IPS DF 4.7 (cell line): Measurements from ENCODE around the gene MAPKAPK3.

Experiments used
- DNase-seq: peaks from one replicate; pipeline ENCODE4 v3.0.0-alpha.2; 2013; ENCODE audit warnings: low spot score; ENCODE audit errors: extremely low read depth

The MAPKAPK3 gene

GRCh38 chr3:50626401-50626800 lies 9.4 kb downstream of the MAPKAPK3 start:
- DNase-seq: no peak

- DNase-seq: no peak
Measured at GRCh38 chr3:50627407-50628051, 10.6 kb downstream of the MAPKAPK3 start.

GRCh38 chr3:50628601-50629000 lies 11.7 kb downstream of the MAPKAPK3 start:
- no peak for DNase-seq

GRCh38 chr3:50630394-50630793 lies 13.4 kb downstream of the MAPKAPK3 start:
- no peak for DNase-seq

- no peak for DNase-seq
Measured at GRCh38 chr3:50630877-50631276, 13.9 kb downstream of the MAPKAPK3 start.

GRCh38 chr3:50632450-50632849 lies 15.5 kb downstream of the MAPKAPK3 start:
- DNase-seq: no peak

GRCh38 chr3:50633230-50633790 lies 16.4 kb downstream of the MAPKAPK3 start:
- no peak for DNase-seq

GRCh38 chr3:50635066-50635465 lies 18.1 kb downstream of the MAPKAPK3 start:
- DNase-seq: no peak

- DNase-seq: no peak
Measured at GRCh38 chr3:50637011-50637410, 20.1 kb downstream of the MAPKAPK3 start.

GRCh38 chr3:50637945-50638344 lies 21.0 kb downstream of the MAPKAPK3 start:
- no peak for DNase-seq

- DNase-seq: no peak
Measured at GRCh38 chr3:50639055-50639494, 22.1 kb downstream of the MAPKAPK3 start.

GRCh38 chr3:50642382-50642781 lies 25.4 kb downstream of the MAPKAPK3 start:
- no peak for DNase-seq

GRCh38 chr3:50644561-50644960 lies 27.6 kb downstream of the MAPKAPK3 start:
- no peak for DNase-seq

GRCh38 chr3:50645378-50645777 lies 28.4 kb downstream of the MAPKAPK3 start:
- DNase-seq: no peak

- no peak for DNase-seq
Measured at GRCh38 chr3:50648313-50648712, 31.4 kb downstream of the MAPKAPK3 start.

GRCh38 chr3:50648944-50649343 lies 32.0 kb downstream of the MAPKAPK3 start:
- no peak for DNase-seq

GRCh38 chr3:50649451-50649931 lies 32.5 kb downstream of the MAPKAPK3 start:
- no peak for DNase-seq

- no peak for DNase-seq
Measured at GRCh38 chr3:50650018-50650417, 33.1 kb downstream of the MAPKAPK3 start.

GRCh38 chr3:50651445-50651844 lies 34.5 kb downstream of the MAPKAPK3 start:
- DNase-seq: no peak

- DNase-seq: no peak
Measured at GRCh38 chr3:50651920-50652529, 35.1 kb downstream of the MAPKAPK3 start.

- DNase-seq: no peak
Measured at GRCh38 chr3:50652709-50653108, 35.8 kb downstream of the MAPKAPK3 start.

GRCh38 chr3:50653937-50654595 lies 37.1 kb downstream of the MAPKAPK3 start:
- DNase-seq: no peak
